Measurements from ENCODE around the gene NOP9. TPM values are rescaled to one million over a fixed set of nuclear protein-coding genes. Genes with fewer than 3 reads are reported as not detected.

Gene NOP9
- total RNA-seq, 1 donor from 2014 or later = 23.5 TPM

GRCh38 chr14:24325041-24325530 is 25.4 kb downstream of the NOP9 start:
- no peak overlapping the region for H3K4me3 ChIP-seq (ENCODE audit: insufficient read depth, low read depth, low read length)
- H3K9ac ChIP-seq (ENCODE audit: low read length) = no peak overlapping the region
- H3K4me2 ChIP-seq (ENCODE audit: low read length) = no peak overlapping the region
- H4K20me1 ChIP-seq (ENCODE audit: insufficient read depth, low read length) = no peaks in the 10 kb centered on the region
- H3K36me3 ChIP-seq (ENCODE audit: insufficient read depth, low read length) = no peaks in the 10 kb centered on the region
- DNase-seq (ENCODE audit: low read depth) (no peak), FAIRE-seq (no peak)
- no peak overlapping the region for H3K4me3 Mint-ChIP-seq (ENCODE audit: unreplicated experiment)
- no peaks in the 10 kb centered on the region for H3K4me1 ChIP-seq (ENCODE audit: insufficient read depth, low read length)
- no peak overlapping the region for H3K27ac ChIP-seq (ENCODE audit: low read depth, low read length)
- no peaks in the 10 kb centered on the region for H3K36me3 Mint-ChIP-seq (ENCODE audit: low read depth, unreplicated experiment)
- H3K9me3 ChIP-seq (ENCODE audit: insufficient read depth, low read depth, low read length) = no peaks in the 10 kb centered on the region
- H3K79me2 ChIP-seq (ENCODE audit: insufficient read depth, low read length) = no peaks in the 10 kb centered on the region
- H3K27me3 ChIP-seq (ENCODE audit: insufficient read depth, low read length) = peaks cover 22% of the 10 kb centered on the region
- no peak overlapping the region for H2AFZ ChIP-seq (ENCODE audit: low read depth, low read length)
- H3K9me3 Mint-ChIP-seq (ENCODE audit: unreplicated experiment) = no peaks in the 10 kb centered on the region
- H3K4me1 Mint-ChIP-seq (ENCODE audit: low read depth, unreplicated experiment) = peaks cover 3% of the 10 kb centered on the region
- TF ChIP-seq CTCF (IDR thresholded peaks at IDR 0.05; ENCODE audit: insufficient read depth, low read depth, low read length) (no peak), EZH2 (IDR thresholded peaks at IDR 0.05; ENCODE audit: insufficient read depth, low read length) (no peak)
- peaks cover 42% of the 10 kb centered on the region for H3K27me3 Mint-ChIP-seq (ENCODE audit: low read depth, unreplicated experiment)
- peak overlapping the region; percentile 2 for H3K27ac Mint-ChIP-seq (ENCODE audit: unreplicated experiment)

- Mint-ChIP-seq H3K27me3 (ENCODE audit: low read depth, unreplicated experiment) (peaks cover 44% of the 10 kb centered on the region), H3K4me3 (ENCODE audit: unreplicated experiment) (no peak overlapping the region), H3K4me1 (ENCODE audit: low read depth, unreplicated experiment) (peaks cover 3% of the 10 kb centered on the region), H3K27ac (ENCODE audit: unreplicated experiment) (no peak overlapping the region), H3K36me3 (ENCODE audit: low read depth, unreplicated experiment) (no peaks in the 10 kb centered on the region), H3K9me3 (ENCODE audit: unreplicated experiment) (no peaks in the 10 kb centered on the region)
- no peaks in the 10 kb centered on the region for H3K36me3 ChIP-seq (ENCODE audit: insufficient read depth, low read length)
- no peaks in the 10 kb centered on the region for H3K9me3 ChIP-seq (ENCODE audit: insufficient read depth, low read depth, low read length)
- no peaks in the 10 kb centered on the region for H4K20me1 ChIP-seq (ENCODE audit: insufficient read depth, low read length)
- no peak overlapping the region for H3K4me2 ChIP-seq (ENCODE audit: low read length)
- H3K4me3 ChIP-seq (ENCODE audit: insufficient read depth, low read depth, low read length) = no peak overlapping the region
- no peak for TF ChIP-seq EZH2 (IDR thresholded peaks at IDR 0.05; ENCODE audit: insufficient read depth, low read length)
- no peak for TF ChIP-seq CTCF (IDR thresholded peaks at IDR 0.05; ENCODE audit: insufficient read depth, low read depth, low read length)
- H3K79me2 ChIP-seq (ENCODE audit: insufficient read depth, low read length) = no peaks in the 10 kb centered on the region
- no peaks in the 10 kb centered on the region for H3K4me1 ChIP-seq (ENCODE audit: insufficient read depth, low read length)
- no peak overlapping the region for H3K27ac ChIP-seq (ENCODE audit: low read depth, low read length)
- H3K27me3 ChIP-seq (ENCODE audit: insufficient read depth, low read length) = peaks cover 16% of the 10 kb centered on the region
- FAIRE-seq (no peak), DNase-seq (ENCODE audit: low read depth) (no peak)
- no peak overlapping the region for H2AFZ ChIP-seq (ENCODE audit: low read depth, low read length)
- H3K9ac ChIP-seq (ENCODE audit: low read length) = no peak overlapping the region
Observed at GRCh38 chr14:24325963-24326362, 26.3 kb downstream of the NOP9 start.

GRCh38 chr14:24327303-24327702 is 27.7 kb downstream of the NOP9 start:
- Histone ChIP-seq H3K4me2 (ENCODE audit: low read length) (no peak overlapping the region), H3K27me3 (ENCODE audit: insufficient read depth, low read length) (peaks cover 16% of the 10 kb centered on the region), H3K4me3 (ENCODE audit: insufficient read depth, low read depth, low read length) (no peak overlapping the region), H2AFZ (ENCODE audit: low read depth, low read length) (no peak overlapping the region), H3K9me3 (ENCODE audit: insufficient read depth, low read depth, low read length) (no peaks in the 10 kb centered on the region), H4K20me1 (ENCODE audit: insufficient read depth, low read length) (no peaks in the 10 kb centered on the region), H3K27ac (ENCODE audit: low read depth, low read length) (no peak overlapping the region), H3K79me2 (ENCODE audit: insufficient read depth, low read length) (no peaks in the 10 kb centered on the region), H3K9ac (ENCODE audit: low read length) (no peak overlapping the region), H3K36me3 (ENCODE audit: insufficient read depth, low read length) (no peaks in the 10 kb centered on the region), H3K4me1 (ENCODE audit: insufficient read depth, low read length) (peaks cover 1% of the 10 kb centered on the region)
- DNase-seq (ENCODE audit: low read depth) = no peak
- Mint-ChIP-seq H3K27ac (ENCODE audit: unreplicated experiment) (no peak overlapping the region), H3K4me3 (ENCODE audit: unreplicated experiment) (no peak overlapping the region), H3K9me3 (ENCODE audit: unreplicated experiment) (no peaks in the 10 kb centered on the region), H3K4me1 (ENCODE audit: low read depth, unreplicated experiment) (no peaks in the 10 kb centered on the region), H3K27me3 (ENCODE audit: low read depth, unreplicated experiment) (peaks cover 53% of the 10 kb centered on the region), H3K36me3 (ENCODE audit: low read depth, unreplicated experiment) (no peaks in the 10 kb centered on the region)
- no peak for FAIRE-seq
- no peak for TF ChIP-seq EZH2 (IDR thresholded peaks at IDR 0.05; ENCODE audit: insufficient read depth, low read length)
- TF ChIP-seq CTCF (IDR thresholded peaks at IDR 0.05; ENCODE audit: insufficient read depth, low read depth, low read length) = no peak

Data from astrocyte (in vitro differentiated cells and primary cell).